Cardiac septum (tissue), 1 donor: ENCODE results near the gene XYLB. TPM values are rescaled to one million over a fixed set of nuclear protein-coding genes. Genes with fewer than 3 reads are reported as not detected.
A peak's percentile ranks its signal among the peaks of the same experiment; 100 is the strongest.
"Not testable (repeated sequence)": the region's sequence is repeated elsewhere in the genome, so short reads cannot be mapped to it uniquely, and the experiment has no call there.

ENCODE experiments used
- DNase-seq: peaks from one replicate; pipeline ENCODE4 v3.0.0-alpha.2; 2020; ENCODE audit warnings: low spot score
- intact Hi-C: fragments of 100-400 bp; cut with DNase I; formaldehyde crosslinking; loops from one replicate; pipeline ENCODE4 v1.14.0; 2022
- long read RNA-seq: library from polyadenylated mRNA; unstranded; transcript quantifications from one replicate; pipeline ENCODE4 v2.0.0, GENCODE V29; 2021
- total RNA-seq: library from RNA; stranded (reverse); fragmentation: NEBNext Ultra II Directional; extraction: Animal tissue kit (Norgen Biotek cat#: 25700); gene quantifications from one replicate; pipeline ENCODE4 v1.2.1, GENCODE V29; 2021
- donor health status: DM: no; HTN: no; CAD: no.

The XYLB gene
- 0.46 TPM for total RNA-seq
- long read RNA-seq = 0 reads

- intact Hi-C loops = loop anchor here (2.0 to 5.0 kb wide), 3 partner anchors 108 to 209 kb away; partner anchors contain the start of genes ACAA1 and MYD88
- DNase-seq = peak; percentile 94
Observed at GRCh38 chr3:38346587-38347410, at the start of gene XYLB. Gene XYLB (plus strand): TSS chr3:38346785. CDS start chr3:38346869, 84 bp downstream.

DNA sequence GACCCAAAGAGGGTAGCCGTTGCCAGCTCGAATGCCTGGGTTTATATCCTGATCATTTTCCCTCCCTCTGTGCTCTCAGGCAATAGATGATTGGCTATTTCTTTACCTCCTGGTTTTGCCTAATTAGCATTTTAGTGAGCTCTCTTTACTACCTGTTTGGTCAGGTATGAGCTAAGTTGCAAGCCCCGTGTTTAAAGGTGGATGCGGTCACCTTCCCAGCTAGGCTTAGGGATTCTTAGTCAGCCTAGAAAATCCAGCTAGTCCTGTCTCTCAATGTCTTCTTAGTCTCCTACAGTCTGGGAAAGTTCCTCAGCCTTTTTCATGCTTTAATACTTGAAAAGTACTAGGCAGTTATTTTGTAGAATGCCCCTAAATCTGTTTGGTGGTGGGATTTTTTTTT lies 49.5 kb upstream of the XYLB start:
- intact Hi-C loops, DNase-seq: not testable (repeated sequence)

DNA sequence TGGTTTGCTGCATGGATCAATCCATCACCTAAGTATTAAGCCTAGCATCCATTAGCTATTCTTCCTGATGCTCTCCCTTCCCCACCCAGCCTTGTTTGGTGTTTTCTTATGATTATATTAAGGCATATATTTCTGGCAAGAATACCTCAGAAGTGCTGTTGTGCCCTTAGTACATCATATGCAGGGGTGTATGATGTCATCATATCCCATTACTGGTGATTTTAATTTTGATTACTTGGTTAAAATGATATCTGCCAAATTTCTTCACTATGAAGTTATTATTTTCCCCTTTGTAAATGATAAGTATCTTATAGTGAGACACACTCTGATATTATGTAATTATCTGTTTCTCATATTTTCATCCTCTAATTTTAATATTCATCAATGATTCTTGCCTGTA lies 49.0 kb upstream of the XYLB start:
- no peak for DNase-seq
- intact Hi-C loops = no loop called here

DNA sequence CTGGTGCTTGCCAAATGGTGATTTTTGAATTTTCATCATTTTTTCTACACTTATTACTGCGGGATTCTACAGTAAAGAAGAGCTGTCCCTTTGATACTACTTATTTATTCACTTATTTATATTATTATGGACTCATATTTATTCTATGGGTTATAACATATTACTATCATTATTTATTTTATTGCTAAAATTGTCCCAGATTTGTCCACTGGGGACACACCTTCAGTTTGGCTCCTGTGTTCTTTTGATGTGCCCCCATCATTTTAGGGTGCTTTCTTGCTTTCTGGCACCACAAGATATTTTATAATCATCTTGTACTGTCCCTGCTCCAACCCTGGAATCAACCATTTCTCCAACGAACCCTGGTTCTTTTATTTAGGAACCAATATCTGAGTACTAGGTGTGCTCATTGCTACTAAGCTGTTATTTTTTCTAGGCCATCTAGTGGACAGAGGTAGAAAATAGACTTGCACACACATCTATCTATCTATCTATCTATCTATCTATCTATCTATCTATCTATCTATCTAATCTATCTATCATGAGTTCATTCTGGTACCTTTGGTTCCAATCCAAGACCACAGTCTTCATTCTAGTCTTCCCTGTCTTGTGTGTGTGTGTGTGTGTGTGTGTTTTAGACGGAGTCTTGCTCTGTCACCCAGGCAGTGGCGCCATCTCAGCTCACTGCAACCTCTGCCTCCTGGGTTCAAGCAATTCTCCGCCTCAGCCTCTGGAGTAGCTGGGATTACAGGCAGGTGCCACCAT lies 48.5 kb upstream of the XYLB start:
- no peak for DNase-seq
- intact Hi-C loops = no loop called here

DNA sequence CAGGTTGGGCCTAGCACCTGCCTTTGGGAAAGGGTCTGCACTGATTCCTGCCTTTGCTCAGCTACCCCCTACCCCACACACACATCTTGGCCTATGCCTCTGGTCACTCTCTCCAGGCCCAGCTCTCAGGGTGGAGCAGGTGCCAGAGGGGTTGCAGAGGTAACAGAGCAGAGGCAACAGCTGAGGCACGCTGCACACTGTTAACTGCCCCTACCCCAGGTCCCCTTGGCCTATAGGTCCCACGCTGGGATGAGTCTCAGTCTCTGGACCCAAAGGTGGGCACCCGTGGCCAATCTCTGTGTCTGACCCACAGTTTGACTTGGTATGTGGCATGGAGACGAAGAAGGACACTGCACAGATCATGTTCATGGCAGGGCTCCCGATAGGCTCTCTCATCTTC lies 39.6 kb upstream of the XYLB start:
- intact Hi-C loops = no loop called here
- no peak for DNase-seq

DNA sequence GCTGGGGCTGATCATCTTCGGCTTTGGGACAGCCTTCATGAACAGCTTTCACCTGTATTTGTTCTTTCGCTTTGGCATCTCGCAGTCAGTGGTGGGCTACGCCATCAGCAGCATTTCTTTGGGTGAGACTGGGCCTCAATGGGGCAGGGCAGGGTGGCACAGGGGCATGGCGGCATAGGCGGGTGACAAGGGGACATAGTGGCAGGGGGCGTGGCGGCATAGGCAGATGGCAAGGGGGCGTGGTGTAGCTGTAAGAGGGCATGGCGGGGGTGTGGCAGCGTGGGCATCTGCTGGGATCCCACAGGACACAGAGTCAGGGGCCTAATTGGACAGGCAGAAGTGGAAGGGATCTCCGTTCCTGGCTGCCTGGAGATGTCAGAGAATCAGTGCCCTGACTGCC lies 39.0 kb upstream of the XYLB start:
- DNase-seq = no peak
- intact Hi-C loops = no loop called here

DNA sequence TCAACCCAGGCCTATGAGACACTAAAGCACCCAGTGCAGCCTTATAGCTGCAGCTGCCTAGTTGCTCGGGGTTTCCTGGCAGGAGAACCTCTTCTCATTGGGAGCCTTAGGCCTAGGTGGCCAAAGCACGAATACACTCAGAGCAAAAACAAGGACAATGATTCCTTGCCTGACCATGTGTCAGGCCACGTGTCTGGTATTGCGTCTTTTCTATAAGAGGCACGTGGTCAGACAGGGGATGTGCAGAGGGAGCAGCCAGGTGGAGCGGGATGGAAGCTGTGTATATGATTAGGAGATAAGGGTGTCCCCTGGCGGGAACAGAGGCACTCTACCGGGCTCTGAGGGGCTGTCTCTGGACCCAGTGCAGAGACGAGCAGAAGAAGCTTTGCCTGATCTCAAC lies 38.1 kb upstream of the XYLB start:
- intact Hi-C loops = no loop called here

GRCh38 chr3:38311476-38311875 lies 35.1 kb upstream of the XYLB start:
- no peak for DNase-seq

More for the DNA sequence above, 38.1 kb upstream of the XYLB start:
- no peak for DNase-seq

DNA sequence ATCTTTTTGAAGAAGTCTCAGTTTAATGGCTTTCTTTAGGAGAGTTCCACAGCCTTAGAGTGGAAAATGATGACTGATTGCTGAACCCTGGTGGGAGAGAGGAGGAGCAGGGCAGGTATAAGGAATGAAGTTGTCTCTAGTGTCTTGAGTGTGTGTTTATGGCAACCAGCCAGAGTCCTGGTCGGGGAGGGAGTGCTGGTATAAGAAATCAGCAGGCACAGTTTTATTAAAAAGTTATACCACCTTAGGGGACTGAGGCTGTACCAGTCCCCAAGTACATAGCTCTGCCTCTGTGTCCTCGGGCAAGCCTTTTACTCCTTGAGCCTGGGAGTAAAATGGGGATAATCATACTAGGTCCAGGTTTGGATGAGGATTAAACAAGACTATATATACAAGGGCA lies 34.6 kb upstream of the XYLB start:
- no peak for DNase-seq
- intact Hi-C loops = no loop called here

More at GRCh38 chr3:38311476-38311875, 35.1 kb upstream of the XYLB start:
- intact Hi-C loops = no loop called here

DNA sequence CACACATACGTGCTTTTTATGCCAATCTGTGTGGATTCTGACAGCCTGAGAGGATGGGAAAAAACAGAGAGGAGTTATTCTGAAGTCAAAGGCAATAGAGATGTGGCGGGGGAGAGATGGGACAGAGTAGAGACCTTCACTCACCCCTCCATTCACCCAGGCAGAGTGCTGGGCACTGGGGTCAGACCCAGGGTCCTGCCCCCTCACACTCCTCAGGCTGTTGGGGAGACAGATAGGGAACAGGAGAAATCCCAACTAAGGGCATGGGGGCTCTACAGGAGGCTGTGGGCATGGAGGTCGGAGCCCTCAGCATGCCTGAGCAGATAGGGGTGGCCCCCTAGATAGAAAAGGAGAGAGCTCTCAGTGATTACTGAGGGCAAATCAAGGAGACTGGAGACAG lies 34.2 kb upstream of the XYLB start:
- DNase-seq = no peak
- intact Hi-C loops = no loop called here

DNA sequence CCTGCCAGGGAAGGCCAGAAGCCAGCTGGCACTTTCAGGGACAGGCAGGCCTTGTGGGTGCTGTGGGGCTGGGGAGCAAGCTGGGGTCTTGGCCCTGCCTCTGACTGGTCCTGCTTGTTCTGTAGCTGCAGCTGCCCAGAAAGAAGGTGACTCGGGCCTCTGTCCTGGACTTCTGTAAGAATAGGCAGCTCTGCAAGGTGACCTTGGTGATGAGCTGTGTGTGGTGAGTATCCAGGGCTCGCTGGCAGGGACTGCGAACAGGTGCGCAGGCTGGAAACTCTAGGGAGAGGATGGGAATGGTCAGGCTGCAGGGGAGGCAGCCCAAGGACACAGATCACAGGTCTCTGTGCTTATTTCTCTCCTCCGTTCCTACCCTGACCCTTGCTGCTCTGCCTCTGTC lies 33.3 kb upstream of the XYLB start:
- no peak for DNase-seq
- intact Hi-C loops = no loop called here

DNA sequence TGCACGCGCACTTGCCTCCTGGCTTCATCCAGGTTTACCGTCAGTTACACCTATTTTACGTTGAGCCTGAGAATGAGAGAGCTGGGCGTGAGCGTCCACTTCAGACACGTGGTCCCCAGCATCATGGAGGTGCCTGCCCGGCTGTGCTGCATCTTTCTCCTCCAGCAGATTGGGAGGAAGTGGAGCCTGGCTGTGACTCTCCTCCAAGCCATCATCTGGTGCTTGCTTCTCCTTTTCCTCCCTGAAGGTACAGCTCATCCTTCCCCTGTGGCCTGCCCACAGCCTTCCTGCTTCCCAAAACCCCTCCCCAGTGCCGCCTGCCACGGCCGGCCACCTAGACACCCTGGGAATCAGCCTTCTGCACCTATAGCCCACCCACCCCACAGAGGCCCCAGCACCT lies 32.9 kb upstream of the XYLB start:
- DNase-seq = no peak
- intact Hi-C loops = no loop called here

DNA sequence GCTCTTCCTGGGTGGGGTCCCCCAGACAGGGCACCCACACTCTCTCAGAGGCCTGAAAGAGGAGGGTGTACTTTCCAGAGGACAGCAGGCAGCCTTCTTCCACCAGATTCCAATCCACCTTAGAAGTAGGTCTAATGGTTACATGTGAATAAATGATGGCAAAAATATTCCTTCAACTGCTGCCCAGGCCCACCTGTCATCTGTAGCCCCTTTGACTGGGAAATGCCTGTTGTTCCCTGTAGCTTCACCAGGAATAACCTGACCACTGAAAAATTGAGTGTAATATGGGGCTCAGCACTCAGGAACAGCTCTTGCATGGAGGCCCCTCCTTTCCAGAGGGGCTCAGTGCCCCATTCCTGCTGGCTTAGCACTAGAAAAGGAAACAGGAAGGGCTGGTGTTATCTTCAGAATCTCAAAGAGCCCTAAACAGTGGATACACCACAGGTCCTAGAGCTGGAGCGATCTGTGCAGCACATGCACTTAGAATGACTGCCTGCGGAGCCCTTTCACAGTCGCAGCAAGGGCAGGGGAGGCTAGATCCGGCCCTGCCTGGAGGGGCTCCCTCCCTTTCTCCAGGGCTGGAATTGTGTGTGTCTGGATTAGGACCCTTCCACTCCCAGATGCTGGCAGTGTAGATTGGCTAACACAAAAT lies 32.3 kb upstream of the XYLB start:
- no peak for DNase-seq
- intact Hi-C loops = no loop called here

GRCh38 chr3:38314764-38315487 lies 31.7 kb upstream of the XYLB start:
- intact Hi-C loops = no loop called here
- no peak for DNase-seq

DNA sequence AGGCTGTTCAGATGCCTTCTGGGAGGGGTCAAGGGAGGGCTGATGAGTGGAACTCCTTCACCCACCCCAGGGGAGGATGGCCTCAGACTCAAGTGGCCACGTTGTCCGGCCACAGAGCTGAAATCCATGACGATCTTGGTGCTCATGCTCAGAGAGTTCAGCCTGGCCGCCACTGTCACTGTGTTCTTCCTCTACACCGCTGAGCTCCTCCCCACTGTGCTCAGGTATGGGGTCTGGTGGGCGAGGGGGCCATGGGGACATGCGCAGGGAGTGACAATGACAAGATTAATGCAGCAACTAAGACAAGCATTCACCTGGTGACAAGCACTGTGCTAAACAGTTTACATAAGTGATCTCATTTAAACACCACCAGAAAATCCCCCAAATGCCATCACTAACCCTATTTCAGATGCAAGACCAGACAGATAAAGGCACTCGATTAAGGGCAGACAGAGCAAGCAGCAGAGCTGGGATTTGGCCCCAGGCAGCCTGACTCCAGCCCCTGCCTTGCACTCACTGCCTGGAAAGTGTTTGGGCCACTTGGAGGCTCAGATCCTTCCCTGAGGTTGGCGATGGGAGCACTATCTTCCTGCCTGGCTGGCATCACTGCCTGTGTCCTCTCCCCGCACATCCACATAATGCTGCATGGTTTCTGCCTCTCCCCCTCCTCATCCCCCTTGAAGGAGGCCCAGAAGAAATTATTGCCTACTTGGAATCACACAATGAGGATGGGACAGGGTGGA lies 30.9 kb upstream of the XYLB start:
- DNase-seq = no peak
- intact Hi-C loops = no loop called here

DNA sequence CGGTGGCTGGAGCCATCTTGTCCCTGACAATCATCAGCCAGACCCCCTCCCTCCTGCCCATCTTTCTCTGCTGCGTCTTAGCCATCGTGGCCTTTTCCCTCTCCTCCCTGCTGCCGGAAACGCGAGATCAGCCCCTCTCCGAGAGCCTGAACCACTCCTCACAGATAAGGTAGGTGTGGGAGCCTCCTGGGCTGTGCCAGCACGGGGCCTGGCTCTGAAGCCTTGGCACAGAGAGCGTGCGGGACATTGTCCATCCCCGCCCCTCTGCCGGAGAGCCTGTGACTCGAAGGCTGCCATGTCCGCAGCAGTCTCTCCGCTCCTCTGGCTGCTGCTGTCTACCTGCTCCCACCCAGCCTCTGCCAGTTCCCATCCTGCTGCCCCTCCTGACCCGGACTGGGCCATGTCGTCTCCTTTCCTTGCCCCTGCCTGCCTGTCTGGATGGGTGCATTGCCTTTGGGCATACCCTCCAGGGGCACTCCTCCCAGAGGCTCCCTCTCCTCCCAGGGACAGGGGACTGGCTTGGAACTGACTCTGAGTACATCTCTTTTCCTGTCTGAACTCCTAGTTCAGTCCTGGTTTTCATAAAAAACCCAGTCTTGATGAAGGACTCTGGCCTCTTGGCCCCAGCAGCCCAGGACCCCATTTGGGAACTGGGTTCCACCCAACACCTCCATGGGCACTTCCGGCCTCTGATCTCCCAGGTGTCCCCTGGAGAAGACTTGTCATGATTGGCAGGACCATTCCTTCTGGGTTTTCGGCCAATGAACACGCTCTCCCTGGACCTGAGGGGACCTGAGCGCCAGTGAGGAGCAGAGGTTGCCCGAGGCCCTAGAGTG lies 30.0 kb upstream of the XYLB start:
- no peak for DNase-seq
- intact Hi-C loops = no loop called here

- intact Hi-C loops = no loop called here
- DNase-seq = no peak
Observed at GRCh38 chr3:38317192-38317759, 29.3 kb upstream of the XYLB start.
